Activated naive CD4-positive, alpha-beta T cell treated with anti-CD3 and anti-CD28 coated beads, Interleukin-2, amount 10 ng/mL, durations not matched to agents 5 hours and 36 hours (primary cell): ENCODE results near the gene METTL2A. TPM values are rescaled to one million over a fixed set of nuclear protein-coding genes. Genes with fewer than 3 reads are reported as not detected.

Experiments used
- total RNA-seq, 2 experiments: library from RNA; stranded (reverse); gene quantifications; one replicate each; pipeline ENCODE4 v1.2.3, GENCODE V29; 2021

The METTL2A gene, protein sequence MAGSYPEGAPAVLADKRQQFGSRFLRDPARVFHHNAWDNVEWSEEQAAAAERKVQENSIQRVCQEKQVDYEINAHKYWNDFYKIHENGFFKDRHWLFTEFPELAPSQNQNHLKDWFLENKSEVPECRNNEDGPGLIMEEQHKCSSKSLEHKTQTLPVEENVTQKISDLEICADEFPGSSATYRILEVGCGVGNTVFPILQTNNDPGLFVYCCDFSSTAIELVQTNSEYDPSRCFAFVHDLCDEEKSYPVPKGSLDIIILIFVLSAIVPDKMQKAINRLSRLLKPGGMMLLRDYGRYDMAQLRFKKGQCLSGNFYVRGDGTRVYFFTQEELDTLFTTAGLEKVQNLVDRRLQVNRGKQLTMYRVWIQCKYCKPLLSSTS
- 10 to 100 TPM; 15.4 to 18.2 TPM for total RNA-seq

DNA sequence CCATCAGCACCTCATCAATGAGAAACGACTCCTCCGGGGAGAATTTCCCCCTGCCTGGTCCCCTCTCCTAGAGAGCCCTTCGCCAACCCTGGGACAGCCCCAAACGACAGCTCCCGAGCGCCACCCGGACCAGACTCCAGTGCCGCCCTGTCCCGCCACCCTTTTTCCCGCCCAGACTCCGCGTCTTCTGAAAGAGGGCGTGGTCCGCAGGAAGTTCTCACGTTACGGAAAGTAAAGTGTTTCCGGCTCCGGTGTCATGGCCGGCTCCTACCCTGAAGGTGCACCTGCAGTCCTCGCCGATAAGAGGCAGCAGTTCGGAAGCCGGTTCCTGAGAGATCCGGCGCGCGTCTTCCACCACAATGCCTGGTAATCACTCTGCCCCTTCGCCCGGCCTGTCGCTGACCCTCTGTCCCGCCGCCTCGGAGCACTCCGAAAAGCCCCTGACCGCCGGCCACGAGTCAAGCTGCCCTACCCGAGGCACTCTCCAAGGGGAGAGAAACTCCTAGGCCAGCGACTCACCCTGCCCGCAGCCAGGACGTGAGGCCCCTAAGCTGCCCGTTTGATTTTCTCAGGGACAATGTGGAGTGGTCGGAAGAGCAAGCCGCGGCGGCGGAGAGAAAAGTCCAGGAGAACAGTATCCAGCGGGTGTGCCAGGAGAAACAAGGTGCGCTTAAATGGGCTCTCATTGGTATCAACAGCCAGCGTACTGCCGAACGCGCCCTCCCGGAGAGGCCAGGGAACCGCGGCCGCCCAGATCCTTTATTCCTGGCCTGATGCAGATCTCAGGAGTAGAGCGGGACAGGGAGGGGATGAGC is at the start of gene METTL2A:
TSS of gene METTL2A (plus strand) at position 251 of the 815 bp plus-strand sequence. CDS start at position 257, 6 bp downstream.

DNA sequence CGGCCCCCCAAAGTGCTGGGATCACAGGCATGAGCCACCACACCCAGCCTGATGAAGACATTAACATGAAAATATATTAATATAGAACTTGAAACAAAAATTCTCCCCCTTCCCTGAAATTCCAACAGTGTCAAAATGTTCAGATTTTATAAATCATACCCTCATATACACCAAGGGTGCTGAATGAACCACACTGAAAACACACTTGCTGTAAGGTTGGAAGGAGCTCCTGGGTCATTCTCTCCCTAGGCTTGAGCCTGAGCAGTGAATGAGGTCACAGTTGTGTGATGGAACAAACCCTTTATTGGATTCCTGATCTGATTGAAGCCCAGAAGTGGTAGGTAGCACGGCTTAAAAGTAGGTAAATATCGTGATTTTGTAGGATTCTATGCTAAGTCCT is 43.4 kb upstream of the METTL2A start, which contains the start of gene EFCAB3:
TSS of gene EFCAB3 (plus strand) at position 301 of the 400 bp plus-strand sequence. CDS start 2,427 bp downstream, outside the sequence.

DNA sequence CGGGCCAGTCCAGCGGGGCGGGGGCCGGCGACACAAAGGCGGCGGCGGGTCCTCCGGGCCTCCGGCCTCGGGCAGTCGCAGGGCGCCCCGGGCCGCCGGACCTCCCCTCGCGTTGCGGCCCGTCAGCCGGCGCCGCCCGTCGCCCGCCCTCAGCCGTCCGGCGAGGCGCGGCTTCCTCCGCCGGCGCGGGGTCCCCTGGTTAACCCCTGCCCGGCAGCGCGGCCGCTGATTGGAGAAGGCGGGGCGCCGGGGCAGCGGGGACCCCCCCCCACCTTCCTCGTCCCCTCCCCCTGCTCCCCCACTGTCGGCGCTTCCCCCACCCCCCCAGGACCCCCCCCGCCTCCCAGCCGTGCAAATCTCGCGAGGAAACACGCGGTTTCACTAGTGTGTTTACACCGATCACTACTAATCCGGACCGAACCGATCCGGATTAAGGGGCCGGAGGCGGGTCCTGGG is 54.8 kb downstream of the METTL2A start, which contains the start of gene TLK2:
TSS of gene TLK2 (plus strand) at position 402 of the 456 bp plus-strand sequence. CDS start 2,301 bp downstream, outside the sequence.

Other genes starting within 250 kb of the METTL2A start
- not detected for gene EFCAB3, start 43.3 kb upstream of the METTL2A start, total RNA-seq
- gene TLK2, start 54.9 kb downstream of the METTL2A start, total RNA-seq = 10 to 100 TPM; 39.6 to 40.4 TPM
- gene MRC2, start 203.8 kb downstream of the METTL2A start, total RNA-seq = 1 to 10 TPM; 1.5 to 2.7 TPM